Left ventricle myocardium inferior (tissue), 1 donor: Measurements from ENCODE around the gene NECAB3. TPM values are rescaled to one million over a fixed set of nuclear protein-coding genes. Genes with fewer than 3 reads are reported as not detected.

Experiments used
- DNase-seq: peaks from one replicate; pipeline ENCODE4 v3.0.0-alpha.2; 2020
- H3K27ac ChIP-seq: fragments of 200-600 bp; replicated peaks from 2 replicates; pipeline ENCODE4 v1.8.0; 2021
- H3K27me3 ChIP-seq: fragments of 200-600 bp; 2 replicates; pipeline ENCODE4 v1.8.0; 2021; ENCODE audit warnings: low read depth
- H3K36me3 ChIP-seq: fragments of 200-600 bp; 2 replicates; pipeline ENCODE4 v1.8.0; 2021
- H3K4me1 ChIP-seq: fragments of 200-600 bp; 2 replicates; pipeline ENCODE4 v1.8.0; 2021
- H3K4me3 ChIP-seq: fragments of 200-600 bp; 2 replicates; pipeline ENCODE4 v1.8.0; 2021; ENCODE audit warnings: mild to moderate bottlenecking, moderate library complexity
- H3K9me3 ChIP-seq: fragments of 200-600 bp; replicated peaks from 2 replicates; pipeline ENCODE4 v1.8.0; 2021
- CTCF ChIP-seq: fragments of 200-600 bp; IDR thresholded peaks from 2 replicates; pipeline ENCODE4 v1.8.0; 2021; ENCODE audit warnings: antibody characterized with exemption, mild to moderate bottlenecking, borderline replicate concordance
- intact Hi-C: fragments of 100-400 bp; cut with micrococcal nuclease; formaldehyde crosslinking; loops from one replicate; pipeline ENCODE4 v1.11.0; 2022
- total RNA-seq: library from RNA; stranded (reverse); fragmentation: NEBNext Ultra II Directional; extraction: Animal tissue kit (Norgen Biotek cat#: 25700); gene quantifications from one replicate; pipeline ENCODE4 v1.2.1, GENCODE V29; 2021
- donor health status: DM: no; HTN: yes; CAD: no; lungs with severe emphysema.

The NECAB3 gene
- total RNA-seq, 1 donor from 2014 or later: 81.3 TPM

GRCh38 chr20:33670715-33671499 lies 3.3 kb downstream of the NECAB3 start:
- Histone ChIP-seq H3K36me3 (peaks cover 30% of the 10 kb centered on the region), H3K27ac (no peak overlapping the region), H3K27me3 (no peaks in the 10 kb centered on the region), H3K4me3 (no peak overlapping the region), H3K9me3 (no peaks in the 10 kb centered on the region), H3K4me1 (peaks cover 89% of the 10 kb centered on the region)
- intact Hi-C loops: no loop called here
- TF ChIP-seq CTCF: no peak
- DNase-seq: no peak

GRCh38 chr20:33669873-33670640 lies 4.2 kb downstream of the NECAB3 start:
- H3K36me3 ChIP-seq: peaks cover 30% of the 10 kb centered on the region
- intact Hi-C loops: no loop called here
- no peak for DNase-seq
- H3K4me3 ChIP-seq: no peak overlapping the region
- no peak for TF ChIP-seq CTCF
- no peaks in the 10 kb centered on the region for H3K27me3 ChIP-seq
- peak overlapping the region; percentile 8 for H3K27ac ChIP-seq
- H3K4me1 ChIP-seq: peaks cover 81% of the 10 kb centered on the region
- no peaks in the 10 kb centered on the region for H3K9me3 ChIP-seq

GRCh38 chr20:33669224-33669623 lies 5.0 kb downstream of the NECAB3 start:
- intact Hi-C loops: no loop called here

GRCh38 chr20:33668466-33669155 lies 5.6 kb downstream of the NECAB3 start:
- no peak overlapping the region for H3K4me3 ChIP-seq
- H3K4me1 ChIP-seq: peaks cover 83% of the 10 kb centered on the region
- no peak for TF ChIP-seq CTCF
- H3K27me3 ChIP-seq: no peaks in the 10 kb centered on the region
- H3K27ac ChIP-seq: peak overlapping the region; percentile 89
- no peaks in the 10 kb centered on the region for H3K9me3 ChIP-seq
- H3K36me3 ChIP-seq: peaks cover 30% of the 10 kb centered on the region
- peak; percentile 13 for DNase-seq
- intact Hi-C loops: no loop called here

More at GRCh38 chr20:33669224-33669623, 5.0 kb downstream of the NECAB3 start:
- no peak for TF ChIP-seq CTCF
- H3K4me3 ChIP-seq: no peak overlapping the region
- H3K9me3 ChIP-seq: no peaks in the 10 kb centered on the region
- H3K27ac ChIP-seq: no peak overlapping the region
- DNase-seq: no peak
- peaks cover 30% of the 10 kb centered on the region for H3K36me3 ChIP-seq
- peaks cover 81% of the 10 kb centered on the region for H3K4me1 ChIP-seq
- no peaks in the 10 kb centered on the region for H3K27me3 ChIP-seq

GRCh38 chr20:33667676-33668465 lies 6.4 kb downstream of the NECAB3 start:
- Histone ChIP-seq H3K9me3 (no peaks in the 10 kb centered on the region), H3K27ac (peak overlapping the region; percentile 89), H3K27me3 (no peaks in the 10 kb centered on the region), H3K4me1 (peaks cover 83% of the 10 kb centered on the region), H3K36me3 (peaks cover 30% of the 10 kb centered on the region), H3K4me3 (peak overlapping the region; percentile 74)
- intact Hi-C loops: no loop called here
- TF ChIP-seq CTCF: peak; percentile 84
- DNase-seq: peak; percentile 76
